Uterus (tissue), 2 donors: ENCODE measurements around the gene THBS3.

Source experiments
- POLR2A ChIP-seq, 2 donors: fragments of 450-650 bp; IDR thresholded peaks; one replicate each; pipeline ENCODE4 v1.6.1; 2016; ENCODE audit warnings: antibody characterized with exemption in 2 of 2, mild to moderate bottlenecking in 1 of 2, moderate library complexity in 1 of 2
- TF ChIP-seq, protein P1 (sequence below), 4 experiments: fragments of 200-600 bp in 2 of 4; fragments of 450-650 bp in 2 of 4; sonication (generic) in 2 of 4; IDR thresholded peaks; one replicate each; pipeline ENCODE4 v1.5.1; 2016 to 2019; ENCODE audit warnings: antibody characterized with exemption in 4 of 4, mild to moderate bottlenecking in 2 of 4, moderate library complexity in 1 of 4

DNA sequence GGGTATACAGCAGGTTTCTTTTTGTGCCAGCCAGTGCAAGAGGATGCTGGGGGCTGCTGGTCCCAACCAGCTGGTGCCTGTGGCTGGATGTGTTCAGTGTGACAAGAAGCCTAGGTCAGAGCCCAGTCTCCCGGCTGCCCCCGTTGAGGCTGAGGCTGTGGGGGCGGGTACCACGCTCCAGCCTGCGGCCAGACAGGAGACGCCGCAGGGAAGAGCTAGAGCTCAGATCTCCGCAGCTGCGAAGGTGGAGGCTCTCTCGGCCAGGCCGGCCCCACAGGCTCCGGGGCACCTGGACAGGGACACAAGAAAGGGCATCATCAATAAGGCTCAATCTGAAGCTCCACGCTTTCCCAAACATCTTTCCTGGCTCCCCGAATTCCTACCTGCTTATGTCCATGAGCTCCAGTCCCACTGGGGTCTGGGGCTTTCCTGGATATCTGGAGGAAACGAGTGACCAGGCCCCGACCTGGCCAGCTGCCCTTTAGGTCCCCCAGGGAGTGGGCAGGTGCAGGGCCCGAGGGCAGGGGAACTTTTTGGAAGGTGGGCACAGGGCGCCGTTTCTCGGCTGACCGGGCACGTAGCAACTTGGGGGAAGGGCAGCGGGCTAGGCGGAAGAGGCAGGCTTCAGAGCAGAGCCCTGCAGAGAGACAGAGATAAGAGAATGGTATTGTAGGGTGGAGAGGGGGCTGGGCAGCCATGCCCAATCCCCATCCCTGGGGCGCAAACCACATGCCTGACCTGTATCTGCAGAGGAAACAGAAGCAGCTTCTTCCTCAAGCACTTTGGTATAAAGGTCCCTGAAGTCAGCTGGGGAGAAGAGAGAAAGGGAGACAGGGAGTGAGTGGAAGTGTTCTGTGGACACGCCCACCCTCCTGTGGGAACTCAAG is 40.2 kb upstream of the THBS3 start:
- TF ChIP-seq, protein P1, sequence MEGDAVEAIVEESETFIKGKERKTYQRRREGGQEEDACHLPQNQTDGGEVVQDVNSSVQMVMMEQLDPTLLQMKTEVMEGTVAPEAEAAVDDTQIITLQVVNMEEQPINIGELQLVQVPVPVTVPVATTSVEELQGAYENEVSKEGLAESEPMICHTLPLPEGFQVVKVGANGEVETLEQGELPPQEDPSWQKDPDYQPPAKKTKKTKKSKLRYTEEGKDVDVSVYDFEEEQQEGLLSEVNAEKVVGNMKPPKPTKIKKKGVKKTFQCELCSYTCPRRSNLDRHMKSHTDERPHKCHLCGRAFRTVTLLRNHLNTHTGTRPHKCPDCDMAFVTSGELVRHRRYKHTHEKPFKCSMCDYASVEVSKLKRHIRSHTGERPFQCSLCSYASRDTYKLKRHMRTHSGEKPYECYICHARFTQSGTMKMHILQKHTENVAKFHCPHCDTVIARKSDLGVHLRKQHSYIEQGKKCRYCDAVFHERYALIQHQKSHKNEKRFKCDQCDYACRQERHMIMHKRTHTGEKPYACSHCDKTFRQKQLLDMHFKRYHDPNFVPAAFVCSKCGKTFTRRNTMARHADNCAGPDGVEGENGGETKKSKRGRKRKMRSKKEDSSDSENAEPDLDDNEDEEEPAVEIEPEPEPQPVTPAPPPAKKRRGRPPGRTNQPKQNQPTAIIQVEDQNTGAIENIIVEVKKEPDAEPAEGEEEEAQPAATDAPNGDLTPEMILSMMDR (IDR thresholded peaks at IDR 0.05): no peak
- TF ChIP-seq POLR2A (IDR thresholded peaks at IDR 0.05): no peak
